HepG2 (cell line): ENCODE data around the gene ARHGAP19. TPM values are rescaled to one million over a fixed set of nuclear protein-coding genes. Genes with fewer than 3 reads are reported as not detected.

Experiments
- ATAC-seq: fragments of 200-7000 bp; cut with Tn5 transposase; 3 replicates; pipeline ENCODE4 v1.9.1; 2020; ENCODE audit warnings: mild to moderate bottlenecking, moderate library complexity
- BruUV-seq: library from RNA; stranded (reverse); fragments of 400-500 nt; replicated peaks from 2 replicates; lab custom pipeline; 2021; lab: Mats Ljungman, UMichigan
- CTCF ChIA-PET: fragments of 300-600 bp; formaldehyde crosslinking; extraction: SDS; loops from one replicate; lab custom pipeline; 2021; ENCODE audit warnings: low total read pairs, inconsistent platforms, low intra/inter-chr PET ratio; lab: Yijun Ruan, JAX
- POLR2A ChIA-PET: fragments of 350-600 bp; sonication (Branson Sonifier 250); formaldehyde crosslinking; loops from one replicate; lab custom pipeline; 2020; ENCODE audit warnings: antibody characterized with exemption, inconsistent platforms; lab: Yijun Ruan, JAX
- DNase-seq: peaks from one replicate; pipeline ENCODE4 v3.0.0-alpha.2; 2015; ENCODE audit warnings: low spot score
- FAIRE-seq: peaks from 3 replicates; lab custom pipeline; 2011; peaks lifted over from hg19 to GRCh38; lab: Jason Lieb, UNC
- H2AFZ ChIP-seq: one replicate; pipeline ENCODE4 v1.6.1; 2011; ENCODE audit warnings: low read length, inconsistent platforms
- H3K27ac ChIP-seq: fragments of 300-600 bp; 3 replicates; pipeline ENCODE4 v1.8.0; 2011; ENCODE audit warnings: mixed run types, mild to moderate bottlenecking, mixed read lengths, low read length, inconsistent platforms; ENCODE audit not compliant: insufficient read depth; ENCODE audit errors: extremely low read length
- H3K27me3 ChIP-seq, 2 experiments: fragments of 200-600 bp in 1 of 2; 2 replicates in 1 of 2; 3 replicates in 1 of 2; pipeline versions ENCODE4 v1.6.0 to v1.8.0; 2011; ENCODE audit warnings: low read length in 2 of 2, mild to moderate bottlenecking in 2 of 2, moderate library complexity in 2 of 2, inconsistent platforms in 1 of 2; ENCODE audit not compliant: insufficient read depth in 2 of 2, control insufficient read depth in 1 of 2
- H3K36me3 ChIP-seq, 2 experiments: fragments of 200-600 bp in 1 of 2; replicated peaks in 1 of 2; 2 replicates in 1 of 2; 3 replicates in 1 of 2; pipeline versions ENCODE4 v1.5.1 to v1.8.0; 2011; ENCODE audit warnings: low read length in 2 of 2, inconsistent platforms in 1 of 2; ENCODE audit not compliant: insufficient read depth in 2 of 2, control insufficient read depth in 1 of 2
- H3K4me1 ChIP-seq: 2 replicates; pipeline ENCODE4 v1.5.1; 2012; ENCODE audit warnings: low read length, inconsistent platforms; ENCODE audit not compliant: insufficient read depth
- H3K4me2 ChIP-seq: 2 replicates; pipeline ENCODE4 v1.6.0; 2011; ENCODE audit warnings: low read depth, low read length, inconsistent platforms
- H3K4me3 ChIP-seq, 3 experiments: fragments of 200-600 bp in 1 of 3; sonication (generic), shearing (Covaris generic) in 1 of 3; replicated peaks in 1 of 3; 2 replicates each; pipeline ENCODE4 v1.5.1; 2011 to 2016; ENCODE audit warnings: low read length in 3 of 3, inconsistent platforms in 2 of 3, low read depth in 2 of 3, mild to moderate bottlenecking in 2 of 3, control low read depth in 1 of 3, mixed read lengths in 1 of 3; ENCODE audit not compliant: insufficient read depth in 1 of 3
- H3K79me2 ChIP-seq: one replicate; pipeline ENCODE4 v1.6.1; 2011; ENCODE audit warnings: low read length, inconsistent platforms; ENCODE audit not compliant: insufficient read depth
- H3K9ac ChIP-seq: 2 replicates; pipeline ENCODE4 v1.6.0; 2011; ENCODE audit warnings: mild to moderate bottlenecking, low read depth, low read length, inconsistent platforms; ENCODE audit not compliant: insufficient read depth
- H3K9me3 ChIP-seq: 2 replicates; pipeline ENCODE4 v1.5.1; 2012; ENCODE audit warnings: mild to moderate bottlenecking, low read length
- H4K20me1 ChIP-seq: 2 replicates; pipeline ENCODE4 v1.6.0; 2011; ENCODE audit warnings: inconsistent platforms, mild to moderate bottlenecking, low read length, moderate library complexity; ENCODE audit not compliant: insufficient read depth
- FIP1L1 ChIP-seq: fragments of 200-400 bp; formaldehyde crosslinking; IDR thresholded peaks from 2 replicates; pipeline ENCODE4 v1.6.1; 2018; ENCODE audit warnings: low read depth, mild to moderate bottlenecking, low read length, moderate library complexity, borderline replicate concordance; ENCODE audit not compliant: insufficient read depth
- HMGXB4 ChIP-seq, 2 experiments: sonication (generic) in 1 of 2; formaldehyde crosslinking in 1 of 2; IDR thresholded peaks; 2 replicates each; pipeline versions ENCODE4 v1.4.0 to v1.6.1; 2018 to 2020; ENCODE audit warnings: missing genetic modification reagents in 2 of 2, borderline replicate concordance in 1 of 2, low read depth in 1 of 2, mild to moderate bottlenecking in 1 of 2, missing biosample characterization in 1 of 2
- ONECUT2 ChIP-seq: sonication (generic); formaldehyde crosslinking; IDR thresholded peaks from 2 replicates; pipeline ENCODE4 v1.4.0; 2020; ENCODE audit warnings: missing genetic modification reagents
- RARA ChIP-seq: IDR thresholded peaks from 2 replicates; pipeline ENCODE4 v1.6.1; 2016; ENCODE audit warnings: missing genetic modification reagents, missing compliant biosample characterization
- THAP7 ChIP-seq: sonication (generic); formaldehyde crosslinking; IDR thresholded peaks from 2 replicates; pipeline ENCODE4 v1.8.1; 2023; ENCODE audit warnings: mild to moderate bottlenecking, missing genetic modification reagents
- ZBTB10 ChIP-seq: sonication (generic); formaldehyde crosslinking; IDR thresholded peaks from 2 replicates; pipeline ENCODE4 v1.4.0; 2020; ENCODE audit warnings: missing genetic modification reagents, borderline replicate concordance
- ZFP36 ChIP-seq: fragments of 150-350 bp; IDR thresholded peaks from 2 replicates; pipeline ENCODE4 v1.6.1; 2018; ENCODE audit warnings: borderline replicate concordance, low read length, low read depth; ENCODE audit not compliant: partially characterized antibody
- ZNF552 ChIP-seq: sonication (generic); formaldehyde crosslinking; IDR thresholded peaks from 2 replicates; pipeline ENCODE4 v1.9.0; 2022; ENCODE audit warnings: missing genetic modification reagents, mild to moderate bottlenecking, borderline replicate concordance
- ZNF619 ChIP-seq: sonication (generic); formaldehyde crosslinking; IDR thresholded peaks from 2 replicates; pipeline ENCODE4 v1.4.0; 2020; ENCODE audit warnings: mild to moderate bottlenecking, missing genetic modification reagents
- ZNF782 ChIP-seq: sonication (generic); formaldehyde crosslinking; IDR thresholded peaks from 2 replicates; pipeline ENCODE4 v1.4.0; 2020; ENCODE audit warnings: missing genetic modification reagents, mild to moderate bottlenecking, borderline replicate concordance
- WGBS: methylation state at CpG from one replicate; pipeline ENCODE4 v1.1.6; 2017; ENCODE audit warnings: low lambda C conversion rate; 5-methylcytosine and 5-hydroxymethylcytosine counted together
- in situ Hi-C: cut with HindIII; loops from 2 replicates; pipeline ENCODE4 v1.10.0; 2017; ENCODE audit warnings: low pct_unique_long_range_greater_than_20kb; ENCODE audit not compliant: extremely low pct_ligation_motif_present
- intact Hi-C: fragments of 100-400 bp; cut with micrococcal nuclease; formaldehyde crosslinking; loops from one replicate; pipeline ENCODE4 v1.10.0; 2022; ENCODE audit not compliant: unreplicated experiment
- polyA plus RNA-seq, 8 experiments: library from polyadenylated mRNA; depleted of rRNA in 3 of 8; stranded (reverse) in 7 of 8; unstranded in 1 of 8; fragments of >200 nt; fragmentation: Illumina TruSeq in 4 of 8; extraction: Trizol in 4 of 8; gene quantifications; 2 replicates each; pipeline versions ENCODE4 v1.2.1 to v1.2.3, GENCODE V29; 2011 to 2016; ENCODE audit warnings: low read depth in 4 of 8, missing spikeins in 1 of 8, mixed read lengths in 1 of 8; ENCODE audit not compliant: insufficient read depth in 1 of 8
- total RNA-seq, 5 experiments: library from RNA; depleted of rRNA; stranded (reverse); fragments of >200 nt; fragmentation: Illumina TruSeq; extraction: Trizol; gene quantifications; 2 replicates each; pipeline ENCODE4 v1.2.3, GENCODE V29; 2016; ENCODE audit warnings: low read depth in 1 of 5

The ARHGAP19 gene
- total and polyA plus RNA-seq, 2 of the 13 experiments (the other 11 are each of a cell fraction or from before 2014, with no cell fraction given), result 7.6 to 10.0 TPM

- Histone ChIP-seq H3K27me3 (no peaks in the 10 kb centered on the region), H3K79me2 (no peaks in the 10 kb centered on the region), H3K4me1 (peaks cover 33% of the 10 kb centered on the region), H3K9ac (peak overlapping the region; percentile 5; the same call in 1 of the 2 replicates), H3K36me3 (no peaks in the 10 kb centered on the region), H3K4me2 (peak overlapping the region; percentile 51; the same call in 1 of the 2 replicates), H3K27ac (no peak overlapping the region), H4K20me1 (no peaks in the 10 kb centered on the region), H3K9me3 (no peaks in the 10 kb centered on the region), H2AFZ (no peak overlapping the region), H3K4me3 (peak overlapping the region in 1 of 3 experiments; percentile 41; a peak in 1 of 6 replicates)
- FAIRE-seq (no peak), ATAC-seq (peak; percentile 57), DNase-seq (no peak)
- no peak for TF ChIP-seq RARA (CRISPR knock-in tag)
- TF ChIP-seq ONECUT2 (CRISPR knock-in tag), result no peak
- no peak for TF ChIP-seq ZNF619 (CRISPR knock-in tag)
- TF ChIP-seq ZNF552 (CRISPR knock-in tag), result no peak
- no peak for TF ChIP-seq ZBTB10 (CRISPR knock-in tag)
- no peak for TF ChIP-seq ZNF782 (CRISPR knock-in tag)
- no peak for TF ChIP-seq THAP7 (CRISPR knock-in tag)
- TF ChIP-seq ZFP36, result no peak
- no peak for TF ChIP-seq FIP1L1
- no peak for TF ChIP-seq HMGXB4 (CRISPR knock-in tag; IDR thresholded peaks at IDR 0.05; ENCODE audit: borderline replicate concordance in 1 of 2, low read depth in 1 of 2)
- WGBS, result 50% methylated on average over 11 of the region's 11 CpGs
- in situ Hi-C loops (no loop called here), intact Hi-C loops (no loop called here)
- ChIA-PET CTCF (no interaction called here), POLR2A (no interaction called here)
- BruUV-seq, result no TSS peak
Measured at GRCh38 chr10:97302088-97302791, 9.8 kb upstream of the ARHGAP19 start.
